CD4-positive, alpha-beta T cell (primary cell): Measurements from ENCODE around the gene RANBP3L. TPM values are rescaled to one million over a fixed set of nuclear protein-coding genes. Genes with fewer than 3 reads are reported as not detected.

ENCODE experiments used
- ATAC-seq: fragments of 200-7000 bp; cut with Tn5 transposase; one replicate; pipeline ENCODE4 v1.10.0; 2022; ENCODE audit warnings: mild to moderate bottlenecking; ENCODE audit not compliant: poor library complexity
- CTCF ChIA-PET: fragments of 350-600 bp; sonication (Branson Sonifier 250); formaldehyde crosslinking; loops from one replicate; lab custom pipeline; 2021; ENCODE audit warnings: antibody characterized with exemption, inconsistent platforms; lab: Charles Lee
- POLR2A ChIA-PET: fragments of 350-600 bp; sonication (Branson Sonifier 250); formaldehyde crosslinking; loops from one replicate; lab custom pipeline; 2021; ENCODE audit warnings: antibody characterized with exemption, inconsistent platforms; lab: Charles Lee
- DNase-seq, 14 experiments: peaks; one replicate each; pipeline ENCODE4 v3.0.0-alpha.2; 2013 to 2020; ENCODE audit warnings: mixed read lengths in 2 of 14
- H3K27ac ChIP-seq, 2 donors: one replicate each; pipeline versions ENCODE4 v1.5.1 to v1.7.0; 2013; ENCODE audit warnings: low read length in 2 of 2, low read depth in 1 of 2, mild to moderate bottlenecking in 1 of 2
- H3K27me3 ChIP-seq, 2 experiments: 1 replicate in 1 of 2; 2 replicates in 1 of 2; pipeline versions ENCODE4 v1.6.1 to v1.7.0; 2013; ENCODE audit warnings: low read length in 2 of 2, control low read depth in 1 of 2, mild to moderate bottlenecking in 1 of 2, moderate library complexity in 1 of 2; ENCODE audit not compliant: insufficient read depth in 2 of 2, control insufficient read depth in 1 of 2
- H3K36me3 ChIP-seq: one replicate; pipeline ENCODE4 v1.6.1; 2013; ENCODE audit warnings: low read length, control low read depth; ENCODE audit not compliant: insufficient read depth
- H3K4me1 ChIP-seq: one replicate; pipeline ENCODE4 v1.6.1; 2013; ENCODE audit warnings: low read length, control low read depth; ENCODE audit not compliant: insufficient read depth
- H3K4me3 ChIP-seq: one replicate; pipeline ENCODE4 v1.5.1; 2013; ENCODE audit warnings: mild to moderate bottlenecking, low read length, moderate library complexity
- H3K9me3 ChIP-seq, 2 experiments: 1 replicate in 1 of 2; 2 replicates in 1 of 2; pipeline versions ENCODE4 v1.6.1 to v1.7.0; 2013; ENCODE audit warnings: low read length in 2 of 2, mild to moderate bottlenecking in 2 of 2, control low read depth in 1 of 2, moderate library complexity in 1 of 2; ENCODE audit not compliant: control insufficient read depth in 1 of 2, insufficient read depth in 1 of 2
- H3K27ac Mint-ChIP-seq: one replicate; pipeline ENCODE4 v1.8.0; 2020; ENCODE audit warnings: mixed read lengths
- H3K27me3 Mint-ChIP-seq: one replicate; pipeline ENCODE4 v1.8.0; 2021; ENCODE audit warnings: mixed read lengths
- H3K36me3 Mint-ChIP-seq: one replicate; pipeline ENCODE4 v1.8.0; 2021; ENCODE audit warnings: low read depth, mixed read lengths
- H3K4me1 Mint-ChIP-seq: one replicate; pipeline ENCODE4 v1.8.0; 2021; ENCODE audit warnings: low read depth, mixed read lengths
- H3K4me3 Mint-ChIP-seq: one replicate; pipeline ENCODE4 v1.8.0; 2020; ENCODE audit warnings: mild to moderate bottlenecking, mixed read lengths
- H3K9me3 Mint-ChIP-seq: one replicate; pipeline ENCODE4 v1.8.0; 2020; ENCODE audit warnings: mixed read lengths
- CTCF ChIP-seq: fragments of 200-600 bp; IDR thresholded peaks from one replicate; pipeline ENCODE4 v1.8.0; 2022; ENCODE audit warnings: antibody characterized with exemption, mild to moderate bottlenecking
- intact Hi-C, 2 experiments: fragments of 100-400 bp; cut with DNase I in 1 of 2; cut with micrococcal nuclease in 1 of 2; formaldehyde crosslinking; loops; one replicate each; pipeline versions ENCODE4 v1.15.1 to v1.9.0; 2023 to 2025; cut with DNase I, micrococcal nuclease
- total RNA-seq, 174 experiments: library from RNA in 2 of 174; stranded (reverse) in 2 of 174; gene quantifications; one replicate each; pipeline ENCODE4 v1.2.3 and lab custom pipeline; 2021 to 2026

The RANBP3L gene
- total RNA-seq, 2 experiments from 2014 or later = not detected

- Histone ChIP-seq H3K27ac (no peak overlapping the region), H3K4me1 (no peaks in the 10 kb centered on the region), H3K36me3 (no peaks in the 10 kb centered on the region), H3K4me3 (no peak overlapping the region), H3K27me3 (peaks cover 0 to 4% of the 10 kb centered on the region in 2 experiments), H3K9me3 (no peaks in the 10 kb centered on the region)
- no peaks in the 10 kb centered on the region for H3K4me1 Mint-ChIP-seq
- TF ChIP-seq CTCF = no peak
- no peak for ATAC-seq
- no peak overlapping the region for H3K4me3 Mint-ChIP-seq
- no peak for DNase-seq
- POLR2A ChIA-PET = no interaction called here
- intact Hi-C loops = no loop called here
- H3K27me3 Mint-ChIP-seq = no peaks in the 10 kb centered on the region
- H3K36me3 Mint-ChIP-seq = no peaks in the 10 kb centered on the region
- H3K9me3 Mint-ChIP-seq = no peaks in the 10 kb centered on the region
- no peak overlapping the region for H3K27ac Mint-ChIP-seq
- CTCF ChIA-PET = interaction anchor here (4.2 kb wide), 1 partner anchor 11 kb away, joined by 15 read pairs; the partner anchor contains the start of gene NADK2
These were observed 48.9 kb downstream of the RANBP3L start for GRCh38 chr5:36252722-36253365.

- POLR2A ChIA-PET = interaction anchor here (1.5 kb wide), 1 partner anchor 9 kb away, joined by 5 read pairs; no protein-coding TSS in a partner anchor
These were observed 50.5 kb downstream of the RANBP3L start for GRCh38 chr5:36251218-36251617.

GRCh38 chr5:36250427-36250826 is 51.3 kb downstream of the RANBP3L start:
- no peak overlapping the region for H3K27ac ChIP-seq
- Mint-ChIP-seq H3K27me3 (no peaks in the 10 kb centered on the region), H3K9me3 (no peaks in the 10 kb centered on the region), H3K4me1 (no peaks in the 10 kb centered on the region), H3K36me3 (no peaks in the 10 kb centered on the region), H3K27ac (no peak overlapping the region), H3K4me3 (no peak overlapping the region)
- no peaks in the 10 kb centered on the region for H3K4me1 ChIP-seq
- DNase-seq (no peak), ATAC-seq (no peak)
- CTCF ChIA-PET = interaction anchor here (1.1 to 4.2 kb wide), 2 partner anchors 8 to 16 kb away, joined by 3 to 15 read pairs; partner anchors contain the start of gene NADK2
- no peaks in the 10 kb centered on the region for H3K36me3 ChIP-seq
- no peak for TF ChIP-seq CTCF
- no peaks in the 10 kb centered on the region for H3K9me3 ChIP-seq
- intact Hi-C loops = no loop called here
- H3K27me3 ChIP-seq = no peaks in the 10 kb centered on the region
- POLR2A ChIA-PET = no interaction called here
- no peak overlapping the region for H3K4me3 ChIP-seq

More at GRCh38 chr5:36251218-36251617, 50.5 kb downstream of the RANBP3L start:
- Mint-ChIP-seq H3K4me1 (no peaks in the 10 kb centered on the region), H3K4me3 (no peak overlapping the region), H3K9me3 (no peaks in the 10 kb centered on the region), H3K27me3 (no peaks in the 10 kb centered on the region), H3K27ac (no peak overlapping the region), H3K36me3 (no peaks in the 10 kb centered on the region)
- H3K27me3 ChIP-seq = peaks cover 0 to 4% of the 10 kb centered on the region in 2 experiments
- no peak for TF ChIP-seq CTCF
- intact Hi-C loops = no loop called here
- no peak for DNase-seq
- H3K9me3 ChIP-seq = no peaks in the 10 kb centered on the region
- H3K36me3 ChIP-seq = no peaks in the 10 kb centered on the region
- ATAC-seq = no peak
- CTCF ChIA-PET = interaction anchor here (1.1 to 4.2 kb wide), 2 partner anchors 9 to 17 kb away, joined by 3 to 15 read pairs; partner anchors contain the start of gene NADK2
- H3K4me1 ChIP-seq = no peaks in the 10 kb centered on the region
- H3K27ac ChIP-seq = no peak overlapping the region
- no peak overlapping the region for H3K4me3 ChIP-seq
